K562 treated with DMSO at 1 percent for 48 hours (cell line): ENCODE results near the gene KRTAP21-1. TPM values are rescaled to one million over a fixed set of nuclear protein-coding genes. Genes with fewer than 3 reads are reported as not detected.

Source experiments
- total RNA-seq: library from RNA; unstranded; fragments of 300-600 nt; gene quantifications from 2 replicates; pipeline ENCODE4 v1.2.3, GENCODE V29; 2022; ENCODE audit warnings: low replicate concordance; ENCODE audit errors: extremely low read depth

KRTAP21-1 gene
- not detected in 2 replicates for total RNA-seq

GRCh38 chr21:30755328-30755727, at the start of gene KRTAP21-1:
Gene KRTAP21-1 (minus strand): TSS chr21:30755428. CDS start chr21:30755378, 50 bp downstream.

GRCh38 chr21:30747159-30747558, 8.1 kb downstream of the KRTAP21-1 start, which contains the start of gene KRTAP21-2:
Gene KRTAP21-2 (minus strand): TSS chr21:30747259. CDS start chr21:30747202, 57 bp downstream.

GRCh38 chr21:30718239-30718909, 36.9 kb downstream of the KRTAP21-1 start, which contains the start of gene KRTAP21-3:
Gene KRTAP21-3 (minus strand): TSS chr21:30718777. CDS start chr21:30718759, 18 bp downstream.

Other genes starting within 250 kb of the KRTAP21-1 start
- not detected in 2 replicates for gene KRTAP19-6, start 213.6 kb downstream of the KRTAP21-1 start, total RNA-seq
- gene KRTAP19-7, start 194.1 kb downstream of the KRTAP21-1 start, total RNA-seq = not detected in 2 replicates
- not detected in 2 replicates for gene KRTAP22-2, start 165.0 kb downstream of the KRTAP21-1 start, total RNA-seq
- gene KRTAP6-3, start 163.0 kb downstream of the KRTAP21-1 start, total RNA-seq = not detected in 2 replicates
- not detected in 2 replicates for gene KRTAP6-2, start 156.5 kb downstream of the KRTAP21-1 start, total RNA-seq
- not detected in 2 replicates for gene KRTAP22-1, start 154.3 kb downstream of the KRTAP21-1 start, total RNA-seq
- gene KRTAP6-1, start 141.5 kb downstream of the KRTAP21-1 start, total RNA-seq = not detected in 2 replicates
- gene KRTAP20-1, start 139.0 kb downstream of the KRTAP21-1 start, total RNA-seq = not detected in 2 replicates
- gene KRTAP20-4, start 134.8 kb downstream of the KRTAP21-1 start, total RNA-seq = not detected in 2 replicates
- gene KRTAP20-2, start 120.2 kb downstream of the KRTAP21-1 start, total RNA-seq = not detected in 2 replicates
- not detected in 2 replicates for gene KRTAP20-3, start 112.6 kb downstream of the KRTAP21-1 start, total RNA-seq
- not detected in 2 replicates for gene KRTAP21-3, start 36.7 kb downstream of the KRTAP21-1 start, total RNA-seq
- gene KRTAP21-2, start 8.2 kb downstream of the KRTAP21-1 start, total RNA-seq = not detected in 2 replicates
- gene KRTAP8-1, start 57.8 kb upstream of the KRTAP21-1 start, total RNA-seq = not detected in 2 replicates
- not detected in 2 replicates for gene KRTAP7-1, start 74.3 kb upstream of the KRTAP21-1 start, total RNA-seq
- gene KRTAP11-1, start 126.2 kb upstream of the KRTAP21-1 start, total RNA-seq = not detected in 2 replicates